BLaER1 (cell line): ENCODE results near the gene MRPL21.

ENCODE experiments used
- H3K27ac ChIP-seq: shearing (Covaris generic); formaldehyde crosslinking; 2 replicates; pipeline ENCODE4 v1.8.1; 2022
- H3K27me3 ChIP-seq: shearing (Covaris generic); formaldehyde crosslinking; 2 replicates; pipeline ENCODE4 v1.8.1; 2022
- H3K36me3 ChIP-seq: shearing (Covaris generic); formaldehyde crosslinking; 2 replicates; pipeline ENCODE4 v1.8.1; 2022
- H3K4me1 ChIP-seq: shearing (Covaris generic); formaldehyde crosslinking; 2 replicates; pipeline ENCODE4 v1.8.1; 2022
- H3K4me2 ChIP-seq: shearing (Covaris generic); formaldehyde crosslinking; 2 replicates; pipeline ENCODE4 v1.8.1; 2022
- H3K4me3 ChIP-seq: shearing (Covaris generic); formaldehyde crosslinking; 2 replicates; pipeline ENCODE4 v1.8.1; 2022
- H3K9ac ChIP-seq: shearing (Covaris generic); formaldehyde crosslinking; 2 replicates; pipeline ENCODE4 v1.8.1; 2022
- H3K9me3 ChIP-seq: shearing (Covaris generic); formaldehyde crosslinking; 2 replicates; pipeline ENCODE4 v1.8.1; 2022
- H4K20me1 ChIP-seq: shearing (Covaris generic); formaldehyde crosslinking; 2 replicates; pipeline ENCODE4 v1.8.1; 2022
- Cebpa-rat ChIP-seq: shearing (Covaris generic); IDR thresholded peaks from 2 replicates; pipeline ENCODE4 v1.8.1; 2022

MRPL21 gene

DNA sequence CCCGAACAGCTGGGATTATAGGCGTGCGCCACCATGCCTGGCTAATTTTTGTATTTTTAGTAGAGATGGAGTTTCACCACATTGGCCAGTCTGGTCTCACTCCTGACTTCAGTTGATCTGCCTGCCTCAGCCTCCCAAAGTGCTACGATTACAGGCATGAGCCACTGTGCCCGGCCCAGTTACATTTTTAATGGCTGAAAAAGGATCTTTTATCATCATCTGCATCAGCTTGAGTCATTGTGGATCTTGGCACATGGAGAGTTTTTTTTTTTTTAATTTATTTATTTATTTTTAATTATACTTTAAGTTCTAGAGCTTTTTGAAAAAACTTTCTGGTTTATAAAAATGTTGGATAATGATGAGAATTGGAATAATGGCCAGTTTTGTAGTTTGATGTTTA, 8.6 kb upstream of the MRPL21 start:
- no peaks in the 10 kb centered on the region for H3K4me1 ChIP-seq
- no peak overlapping the region for H3K4me2 ChIP-seq
- no peaks in the 10 kb centered on the region for H3K9me3 ChIP-seq
- no peaks in the 10 kb centered on the region for H3K27me3 ChIP-seq
- H3K4me3 ChIP-seq, result no peak overlapping the region
- no peak overlapping the region for H3K9ac ChIP-seq
- H3K27ac ChIP-seq, result no peak overlapping the region
- H4K20me1 ChIP-seq, result peaks cover 4% of the 10 kb centered on the region; the same call in 1 of the 2 replicates
- H3K36me3 ChIP-seq, result peaks cover 99% of the 10 kb centered on the region
- TF ChIP-seq Cebpa-rat, result no peak

DNA sequence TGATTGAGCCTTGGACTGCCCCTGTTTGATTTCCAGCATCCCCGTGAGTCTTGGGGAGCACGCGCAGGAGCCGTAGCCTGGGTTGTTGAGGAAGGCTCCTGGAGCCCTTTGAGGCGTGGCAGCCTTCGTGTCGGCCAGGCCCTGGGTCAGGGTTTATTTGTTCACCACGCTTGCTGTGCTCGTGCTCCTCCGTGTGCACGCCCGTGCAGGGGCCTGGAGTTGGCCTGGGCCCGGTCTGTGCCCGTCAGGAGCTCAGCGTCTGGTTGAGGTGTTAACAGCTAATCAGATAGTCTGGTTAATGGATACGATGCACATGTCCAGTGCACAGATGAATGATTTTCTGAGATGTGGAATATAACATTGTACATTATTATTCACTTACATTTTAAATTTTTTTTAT, 8.1 kb upstream of the MRPL21 start:
- no peaks in the 10 kb centered on the region for H3K9me3 ChIP-seq
- no peak for TF ChIP-seq Cebpa-rat
- no peak overlapping the region for H3K9ac ChIP-seq
- peaks cover 4% of the 10 kb centered on the region; the same call in 1 of the 2 replicates for H4K20me1 ChIP-seq
- no peak overlapping the region for H3K4me2 ChIP-seq
- no peak overlapping the region for H3K4me3 ChIP-seq
- H3K27me3 ChIP-seq, result no peaks in the 10 kb centered on the region
- H3K27ac ChIP-seq, result no peak overlapping the region
- H3K36me3 ChIP-seq, result peaks cover 99% of the 10 kb centered on the region
- no peaks in the 10 kb centered on the region for H3K4me1 ChIP-seq

DNA sequence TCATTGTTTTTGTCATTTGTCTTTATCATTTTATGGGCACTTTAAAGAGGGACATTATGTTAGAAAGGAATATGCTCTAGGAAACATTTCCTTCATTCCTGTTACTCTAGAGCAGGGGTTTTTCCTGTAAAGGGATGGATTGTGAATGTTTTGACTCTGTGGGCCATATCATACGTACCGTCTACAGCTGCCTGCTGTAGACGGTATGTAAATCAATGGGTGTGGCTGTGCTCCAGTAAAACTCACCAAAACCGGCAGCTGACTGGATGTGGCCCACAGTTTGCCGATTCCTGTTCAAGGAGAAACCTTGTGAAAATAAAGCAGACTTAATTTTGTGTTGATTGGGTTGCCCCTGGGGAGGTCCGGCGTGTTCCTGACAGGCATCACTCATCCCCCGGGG, 7.3 kb upstream of the MRPL21 start:
- Histone ChIP-seq H3K36me3 (peaks cover 96% of the 10 kb centered on the region), H3K9me3 (no peaks in the 10 kb centered on the region), H3K27me3 (no peaks in the 10 kb centered on the region), H4K20me1 (peaks cover 6% of the 10 kb centered on the region), H3K9ac (no peak overlapping the region), H3K27ac (no peak overlapping the region), H3K4me2 (no peak overlapping the region), H3K4me1 (no peaks in the 10 kb centered on the region), H3K4me3 (no peak overlapping the region)
- TF ChIP-seq Cebpa-rat, result no peak

DNA sequence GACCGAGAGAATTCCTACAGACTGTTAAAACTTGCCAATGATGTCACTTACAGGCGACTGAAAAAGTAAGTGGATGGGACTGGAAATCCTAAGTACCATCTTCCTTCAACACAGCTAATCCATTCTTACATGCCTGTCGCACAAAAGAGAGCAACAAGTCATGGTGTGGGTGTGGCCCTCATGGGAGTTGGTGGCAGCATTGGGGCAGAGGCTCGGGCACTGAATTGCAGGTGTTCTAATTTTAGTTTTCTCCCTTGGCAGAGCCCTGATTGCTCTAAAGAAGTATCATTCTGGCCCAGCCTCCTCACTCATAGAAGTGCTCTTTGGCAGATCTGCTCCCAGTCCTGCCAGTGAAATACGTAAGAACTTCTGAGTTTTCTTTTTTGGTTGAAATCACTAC, 4.6 kb upstream of the MRPL21 start:
- Histone ChIP-seq H3K9me3 (no peaks in the 10 kb centered on the region), H4K20me1 (peaks cover 18% of the 10 kb centered on the region), H3K27me3 (no peaks in the 10 kb centered on the region), H3K4me2 (no peak overlapping the region), H3K36me3 (peaks cover 71% of the 10 kb centered on the region), H3K4me3 (no peak overlapping the region), H3K9ac (no peak overlapping the region), H3K27ac (no peak overlapping the region), H3K4me1 (peaks cover 16% of the 10 kb centered on the region)
- no peak for TF ChIP-seq Cebpa-rat

DNA sequence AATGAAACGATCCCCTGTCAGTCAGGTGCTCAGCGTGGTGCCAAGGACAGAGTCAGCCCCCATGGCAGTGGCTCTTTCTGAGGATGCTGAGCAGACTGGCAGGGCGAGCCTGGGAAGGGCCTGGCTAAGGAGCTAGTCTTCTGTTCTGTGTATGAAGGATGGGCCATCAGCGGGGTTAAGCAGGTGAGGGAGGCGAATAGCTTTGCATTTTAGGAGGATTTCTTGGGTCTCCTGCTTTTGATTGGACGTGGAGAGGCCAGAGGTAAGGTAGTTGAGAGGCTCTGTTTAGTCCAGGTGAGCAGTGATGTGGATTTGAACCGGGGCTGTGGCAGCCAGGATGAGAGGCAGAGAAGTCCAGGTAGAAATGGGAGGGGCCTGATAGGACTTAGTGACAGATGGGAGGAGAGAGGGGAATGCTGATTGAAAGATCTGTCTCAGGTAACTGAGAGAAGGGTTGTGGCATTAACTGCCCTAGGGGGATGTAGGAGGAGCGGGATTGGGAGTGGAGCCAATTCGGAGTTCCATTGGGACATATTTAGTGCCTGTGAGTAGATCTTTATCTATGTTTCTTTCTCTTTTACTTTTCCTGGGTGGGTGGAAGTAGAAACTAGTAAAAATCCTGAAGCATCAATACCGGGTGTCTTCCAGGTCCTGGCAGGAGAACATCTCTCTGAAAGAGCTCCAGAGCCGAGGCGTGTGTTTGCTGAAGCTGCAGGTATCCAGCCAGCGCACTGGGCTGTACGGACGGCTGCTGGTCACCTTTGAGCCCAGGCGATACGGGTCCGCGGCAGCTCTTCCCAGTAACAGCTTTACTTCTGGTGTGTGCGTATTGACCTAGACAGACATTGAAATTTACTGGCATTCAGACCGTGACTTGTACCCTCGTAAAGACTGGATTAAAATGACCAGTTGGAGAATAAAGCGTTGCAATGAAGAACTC, 2.1 kb upstream of the MRPL21 start:
- Histone ChIP-seq H3K9me3 (no peaks in the 10 kb centered on the region), H4K20me1 (peaks cover 40% of the 10 kb centered on the region), H3K4me2 (peak overlapping the region; percentile 89), H3K4me1 (peaks cover 42% of the 10 kb centered on the region), H3K27ac (no peak overlapping the region), H3K27me3 (no peaks in the 10 kb centered on the region), H3K9ac (peak overlapping the region; percentile 86; the same call in 1 of the 2 replicates), H3K36me3 (peaks cover 57% of the 10 kb centered on the region), H3K4me3 (0 out of 2 replicates have a peak overlapping the region, but pooled peaks have one; percentile 80)
- TF ChIP-seq Cebpa-rat, result no peak

DNA sequence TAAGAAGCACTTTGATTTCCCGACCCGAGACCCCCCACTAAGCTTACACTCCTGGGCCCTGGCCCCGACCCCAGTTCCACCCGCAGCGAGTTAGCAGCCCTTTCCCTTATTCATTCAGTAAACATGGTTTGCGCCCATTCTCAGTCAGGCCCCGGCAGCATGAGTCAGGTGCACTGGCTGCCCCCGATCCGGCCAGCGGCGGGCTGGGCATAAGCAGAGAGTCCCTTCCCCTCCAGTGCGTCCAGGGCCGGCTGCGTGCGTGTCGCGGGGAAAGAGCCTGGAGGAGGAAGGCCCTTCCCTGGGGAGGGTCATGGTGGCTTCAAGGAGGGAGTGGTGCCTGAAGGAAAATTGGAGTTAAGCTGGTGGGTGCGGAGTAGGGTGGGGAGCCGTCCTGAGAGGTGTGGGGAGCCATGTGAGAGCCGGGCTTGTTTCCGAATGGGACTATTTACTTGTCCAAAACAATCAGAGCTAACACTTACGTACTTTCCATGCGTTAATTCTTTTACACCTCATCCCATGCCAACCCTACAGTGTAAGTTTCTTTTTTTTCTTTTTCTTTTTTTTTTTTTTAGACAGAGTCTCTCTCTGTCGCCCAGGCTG, 716 bp upstream of the MRPL21 start:
- Histone ChIP-seq H4K20me1 (peaks cover 51% of the 10 kb centered on the region), H3K4me2 (peak overlapping the region; percentile 89), H3K9ac (peak overlapping the region; percentile 86), H3K9me3 (no peaks in the 10 kb centered on the region), H3K4me1 (peaks cover 44% of the 10 kb centered on the region), H3K36me3 (peaks cover 57% of the 10 kb centered on the region), H3K4me3 (peak overlapping the region; percentile 80), H3K27me3 (no peaks in the 10 kb centered on the region), H3K27ac (peak overlapping the region; percentile 84)
- no peak for TF ChIP-seq Cebpa-rat

DNA sequence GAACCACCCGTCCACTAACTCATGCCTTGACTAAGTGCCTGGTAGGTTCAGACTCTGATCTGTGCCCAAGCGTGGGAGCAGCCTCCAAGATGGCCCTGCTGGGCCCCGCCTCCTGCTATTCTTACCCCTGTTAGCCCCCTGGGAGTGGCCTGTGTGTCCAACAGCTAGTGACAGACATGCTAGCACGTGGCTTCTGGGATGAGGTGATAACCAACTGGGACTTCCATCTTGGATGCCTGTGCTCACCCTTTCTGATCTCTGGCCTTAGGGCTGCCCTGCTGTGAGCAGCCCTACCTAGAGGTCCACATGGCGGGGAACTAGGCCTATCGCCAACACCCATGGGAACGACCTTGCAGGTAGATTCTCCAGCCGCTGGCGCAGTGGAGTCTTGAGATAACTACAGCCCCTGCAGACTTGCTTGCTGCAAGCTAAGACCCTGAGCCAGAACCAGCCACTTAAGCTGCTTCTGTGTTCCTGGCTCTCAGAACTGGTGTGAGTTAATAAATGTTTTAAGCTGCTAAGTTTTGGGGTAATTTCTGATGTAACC, 2.7 kb downstream of the MRPL21 start:
- peaks cover 66% of the 10 kb centered on the region for H4K20me1 ChIP-seq
- H3K9me3 ChIP-seq, result no peaks in the 10 kb centered on the region

DNA sequence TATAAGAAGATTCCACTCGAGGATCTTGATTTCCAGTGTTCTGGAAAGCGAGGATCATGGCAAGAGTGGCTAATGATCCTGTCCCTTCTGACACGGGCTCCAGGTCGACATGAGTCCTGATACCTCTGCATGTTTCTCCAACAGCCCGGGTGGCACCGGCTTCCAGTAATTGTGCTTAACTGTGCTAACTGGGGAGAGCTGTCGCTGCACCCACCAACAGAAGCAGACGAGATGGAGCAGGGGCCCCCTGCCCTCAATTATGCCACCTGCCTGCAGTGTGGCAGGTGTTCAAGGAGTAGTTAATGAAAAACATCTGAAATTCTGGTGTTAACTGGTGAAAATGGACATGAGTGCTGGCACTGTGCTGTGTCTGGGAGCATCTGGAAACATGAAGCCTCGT, 6.2 kb downstream of the MRPL21 start:
- Histone ChIP-seq H4K20me1 (peaks cover 51% of the 10 kb centered on the region), H3K9me3 (no peaks in the 10 kb centered on the region), H3K36me3 (peaks cover 93% of the 10 kb centered on the region), H3K4me2 (no peak overlapping the region), H3K27me3 (no peaks in the 10 kb centered on the region), H3K4me3 (no peak overlapping the region), H3K4me1 (peaks cover 19% of the 10 kb centered on the region), H3K27ac (no peak overlapping the region), H3K9ac (no peak overlapping the region)
- TF ChIP-seq Cebpa-rat, result no peak

More for the DNA sequence above, 2.7 kb downstream of the MRPL21 start:
- Histone ChIP-seq H3K9ac (no peak overlapping the region), H3K4me2 (peak overlapping the region; percentile 1; the same call in 1 of the 2 replicates), H3K27me3 (no peaks in the 10 kb centered on the region), H3K27ac (no peak overlapping the region), H3K36me3 (peaks cover 61% of the 10 kb centered on the region), H3K4me1 (peaks cover 44% of the 10 kb centered on the region), H3K4me3 (no peak overlapping the region)
- no peak for TF ChIP-seq Cebpa-rat

DNA sequence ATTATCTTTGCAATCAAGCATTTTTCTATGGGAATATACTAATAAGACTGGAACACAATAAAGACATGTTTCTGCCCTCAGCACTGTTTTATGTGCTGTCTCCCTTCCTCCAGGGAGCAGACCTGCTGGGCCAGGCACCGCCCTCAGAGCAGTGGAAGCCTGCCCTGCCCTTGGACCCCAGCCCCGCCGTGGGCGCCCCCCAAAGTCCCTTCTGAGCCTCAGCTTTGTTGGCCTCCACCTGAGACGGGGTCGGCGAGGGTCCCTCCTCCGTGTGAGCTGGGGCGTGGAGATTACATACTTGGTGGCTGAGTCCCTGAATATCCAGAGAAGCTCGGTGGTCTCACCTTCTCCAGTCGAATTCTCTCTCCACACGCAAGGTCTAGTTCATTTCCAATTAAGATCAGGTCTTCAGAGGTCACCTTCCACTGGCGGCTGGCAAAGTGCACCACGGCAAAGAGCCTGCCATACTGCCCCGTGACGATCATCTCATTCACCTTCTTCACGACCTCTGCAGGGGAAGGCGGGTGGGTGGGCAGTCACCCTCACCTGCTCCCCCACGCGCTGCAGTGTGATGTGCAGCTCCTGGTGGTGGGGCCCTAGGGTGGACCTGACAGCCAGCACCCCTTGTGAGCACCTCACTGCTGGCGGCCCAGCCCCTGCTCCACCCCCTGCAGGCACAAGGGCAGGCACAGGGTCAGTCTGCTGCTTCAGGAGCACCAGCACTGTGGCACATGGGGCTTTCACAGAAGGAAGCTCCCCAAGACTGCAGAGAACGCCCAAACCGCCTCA, 7.3 kb downstream of the MRPL21 start:
- Histone ChIP-seq H3K27me3 (no peaks in the 10 kb centered on the region), H4K20me1 (peaks cover 45% of the 10 kb centered on the region), H3K4me2 (no peak overlapping the region), H3K4me3 (no peak overlapping the region), H3K9ac (no peak overlapping the region), H3K4me1 (peaks cover 14% of the 10 kb centered on the region), H3K27ac (no peak overlapping the region), H3K9me3 (no peaks in the 10 kb centered on the region), H3K36me3 (peaks cover 94% of the 10 kb centered on the region)
- TF ChIP-seq Cebpa-rat, result no peak
